CD8-positive, alpha-beta memory T cell (primary cell): ENCODE measurements around the gene GRK6. TPM values are rescaled to one million over a fixed set of nuclear protein-coding genes. Genes with fewer than 3 reads are reported as not detected.

Experiments used
- CTCF ChIA-PET: fragments of 350-600 bp; sonication (Branson Sonifier 250); formaldehyde crosslinking; loops from one replicate; lab custom pipeline; 2021; ENCODE audit warnings: antibody characterized with exemption; lab: Charles Lee
- POLR2A ChIA-PET: fragments of 350-600 bp; sonication (Branson Sonifier 250); formaldehyde crosslinking; loops from one replicate; lab custom pipeline; 2021; ENCODE audit warnings: antibody characterized with exemption; lab: Charles Lee
- DNase-seq, 5 donors: peaks; one replicate each; pipeline versions ENCODE4 v3.0.0 to v3.0.0-alpha.2; 2020 to 2022; ENCODE audit warnings: mixed read lengths in 1 of 5
- H3K27ac ChIP-seq: one replicate; pipeline ENCODE4 v1.7.0; 2013; ENCODE audit warnings: low read depth, mild to moderate bottlenecking, low read length, moderate library complexity
- H3K27me3 ChIP-seq: 2 replicates; pipeline ENCODE4 v1.7.0; 2013; ENCODE audit warnings: low read length, mild to moderate bottlenecking; ENCODE audit not compliant: insufficient read depth, poor library complexity, severe bottlenecking
- H3K36me3 ChIP-seq: 2 replicates; pipeline ENCODE4 v1.7.0; 2013; ENCODE audit warnings: mild to moderate bottlenecking, low read length, moderate library complexity; ENCODE audit not compliant: insufficient read depth
- H3K4me1 ChIP-seq: 2 replicates; pipeline ENCODE4 v1.7.0; 2013; ENCODE audit warnings: mild to moderate bottlenecking, low read length, moderate library complexity; ENCODE audit not compliant: insufficient read depth
- H3K4me3 ChIP-seq: 2 replicates; pipeline ENCODE4 v1.7.0; 2013; ENCODE audit warnings: mild to moderate bottlenecking, low read length
- H3K9me3 ChIP-seq: 2 replicates; pipeline ENCODE4 v1.7.0; 2013; ENCODE audit warnings: mild to moderate bottlenecking, low read length
- H3K27ac Mint-ChIP-seq, 8 donors: one replicate each; pipeline ENCODE4 v1.8.0; 2020 to 2021; ENCODE audit warnings: mixed read lengths in 8 of 8, mild to moderate bottlenecking in 6 of 8, inconsistent platforms in 3 of 8, moderate library complexity in 3 of 8
- H3K27me3 Mint-ChIP-seq, 2 donors: one replicate each; pipeline ENCODE4 v1.8.0; 2020 to 2021; ENCODE audit warnings: mixed read lengths in 2 of 2, mild to moderate bottlenecking in 1 of 2, moderate library complexity in 1 of 2
- H3K36me3 Mint-ChIP-seq, 3 donors: one replicate each; pipeline ENCODE4 v1.8.0; 2020 to 2021; ENCODE audit warnings: mixed read lengths in 3 of 3, inconsistent platforms in 1 of 3, mild to moderate bottlenecking in 1 of 3
- H3K4me1 Mint-ChIP-seq, 3 donors: one replicate each; pipeline ENCODE4 v1.8.0; 2020 to 2021; ENCODE audit warnings: mixed read lengths in 3 of 3, inconsistent platforms in 1 of 3, mild to moderate bottlenecking in 1 of 3
- H3K4me3 Mint-ChIP-seq, 7 donors: one replicate each; pipeline ENCODE4 v1.8.0; 2020 to 2021; ENCODE audit warnings: mixed read lengths in 7 of 7, mild to moderate bottlenecking in 6 of 7, moderate library complexity in 4 of 7, inconsistent platforms in 2 of 7
- H3K9me3 Mint-ChIP-seq, 5 donors: one replicate each; pipeline ENCODE4 v1.8.0; 2020 to 2022; ENCODE audit warnings: mixed read lengths in 5 of 5, mild to moderate bottlenecking in 3 of 5, moderate library complexity in 2 of 5, inconsistent platforms in 1 of 5
- polyA plus RNA-seq: library from polyadenylated mRNA; unstranded; fragments of 300-500 nt; fragmentation: Illumina TruSeq; gene quantifications from one replicate; pipeline ENCODE4 v1.2.3, GENCODE V29; 2021
- total RNA-seq, 2 experiments: library from RNA; stranded (reverse); gene quantifications; one replicate each; pipeline ENCODE4 v1.2.3, GENCODE V29; 2021

The GRK6 gene
- total and polyA plus RNA-seq, 3 experiments from 2014 or later = 180 to 201 (median 185) TPM

DNA sequence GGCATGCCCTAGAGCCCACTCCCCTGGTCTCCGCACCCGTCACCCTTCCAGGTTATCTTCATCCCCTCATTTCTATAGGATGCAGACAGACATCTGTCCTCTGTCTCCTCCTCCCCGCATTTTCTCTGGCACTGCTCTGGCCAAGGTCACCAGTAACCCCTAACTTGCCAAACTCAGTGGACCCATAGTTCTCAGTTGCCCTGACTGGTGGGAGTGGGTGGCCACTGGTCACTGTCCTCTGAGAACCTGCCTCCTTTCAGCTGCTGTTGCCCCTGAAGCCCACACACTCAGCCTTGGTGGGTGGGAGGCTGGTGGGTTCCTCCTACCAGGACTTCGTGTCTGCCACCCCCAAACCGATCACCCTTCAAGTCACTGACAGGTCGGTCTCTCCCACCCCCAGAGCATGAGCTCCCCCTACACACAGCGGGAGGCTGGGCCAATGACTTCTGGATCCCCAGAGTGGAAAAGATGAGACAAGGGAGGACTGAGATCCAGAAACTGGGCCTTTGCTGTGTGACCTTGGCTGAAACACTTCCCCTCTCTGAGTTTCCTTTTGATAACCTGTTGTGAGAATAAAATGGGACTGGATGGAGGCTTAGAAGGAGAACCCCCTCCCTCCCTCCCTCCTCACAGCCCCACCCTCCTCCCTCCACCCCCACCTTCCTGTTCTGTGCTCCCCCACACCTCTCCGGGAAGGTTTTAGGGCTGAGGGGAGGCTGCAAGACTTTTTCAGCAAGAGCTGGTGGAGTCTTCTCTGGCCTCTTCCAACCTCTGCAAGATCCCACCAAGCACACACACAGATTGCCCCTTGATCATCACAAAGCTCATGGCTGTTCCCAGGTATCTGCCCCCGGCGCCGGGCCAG, 49.3 kb downstream of the GRK6 start:
- no peak overlapping the region for H3K4me3 ChIP-seq
- Mint-ChIP-seq H3K4me3 (peak overlapping the region; percentile 17 to 81 (median 40)), H3K27me3 (no peaks in the 10 kb centered on the region), H3K36me3 (no peaks in the 10 kb centered on the region), H3K27ac (peak overlapping the region; percentile 39 to 75 (median 66)), H3K9me3 (no peaks in the 10 kb centered on the region), H3K4me1 (peaks cover 42 to 64% (median 45%) of the 10 kb centered on the region in 3 donors)
- peaks cover 40% of the 10 kb centered on the region for H3K4me1 ChIP-seq
- CTCF ChIA-PET = interaction anchor here (0.6 to 12.4 kb wide), 4 partner anchors 20 to 73 kb away, joined by 3 to 103 read pairs (median 4); no protein-coding TSS in a partner anchor
- H3K27ac ChIP-seq = no peak overlapping the region
- DNase-seq = no peak
- no peaks in the 10 kb centered on the region for H3K27me3 ChIP-seq
- POLR2A ChIA-PET = no interaction called here
- H3K9me3 ChIP-seq = no peaks in the 10 kb centered on the region
- no peaks in the 10 kb centered on the region for H3K36me3 ChIP-seq

DNA sequence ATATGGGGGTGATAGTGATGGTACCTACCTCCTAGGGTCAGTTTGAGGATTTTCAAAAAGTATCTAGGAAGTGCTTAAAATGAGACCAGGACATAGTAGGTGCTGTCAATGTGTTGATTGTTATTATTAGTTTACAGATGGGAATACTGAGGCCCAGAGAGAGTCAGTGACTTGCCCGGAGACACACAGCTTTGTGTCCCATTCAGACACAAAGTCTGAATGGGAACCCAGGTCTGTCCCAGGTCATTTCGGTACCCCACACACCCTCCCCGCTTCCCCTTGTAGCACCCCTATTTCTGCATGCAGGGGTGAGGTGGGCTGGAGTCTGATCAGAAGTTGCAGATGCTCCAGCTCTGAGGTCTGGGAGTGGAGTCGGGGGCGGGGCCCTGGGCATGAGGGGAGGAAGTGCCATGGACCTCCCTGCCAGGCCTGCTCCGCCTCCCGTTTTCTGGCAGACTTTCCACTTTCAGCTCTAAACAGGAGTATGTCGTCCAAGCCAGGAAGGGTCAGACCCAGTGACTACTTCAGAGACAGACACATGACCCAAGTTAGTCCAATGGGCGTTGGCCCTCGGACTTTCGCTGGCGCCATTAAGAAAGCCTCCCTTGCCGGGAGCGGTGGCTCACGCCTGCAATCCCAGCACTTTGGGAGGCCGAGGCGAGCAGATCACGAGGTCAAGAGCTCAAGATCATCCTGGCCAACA, 50.2 kb downstream of the GRK6 start:
- H3K27ac Mint-ChIP-seq = peak overlapping the region in 6 of 8 donors; percentile 31 to 76 (median 46)
- H3K4me3 Mint-ChIP-seq = peak overlapping the region in 3 of 7 donors; percentile 7 to 61 (median 9)
- no peaks in the 10 kb centered on the region for H3K27me3 Mint-ChIP-seq
- DNase-seq = peak in 1 of 5 donors; percentile 41
- no peaks in the 10 kb centered on the region for H3K9me3 Mint-ChIP-seq
- H3K27me3 ChIP-seq = no peaks in the 10 kb centered on the region
- no peaks in the 10 kb centered on the region for H3K36me3 Mint-ChIP-seq
- H3K4me3 ChIP-seq = no peak overlapping the region
- no peak overlapping the region for H3K27ac ChIP-seq
- no peaks in the 10 kb centered on the region for H3K9me3 ChIP-seq
- H3K36me3 ChIP-seq = no peaks in the 10 kb centered on the region
- H3K4me1 ChIP-seq = peaks cover 33% of the 10 kb centered on the region
- H3K4me1 Mint-ChIP-seq = peaks cover 33 to 55% (median 38%) of the 10 kb centered on the region in 3 donors
- ChIA-PET POLR2A (no interaction called here), CTCF (interaction anchor here (0.6 to 12.4 kb wide), 7 partner anchors 13 to 74 kb away, joined by 3 to 103 read pairs (median 4); no protein-coding TSS in a partner anchor)

DNA sequence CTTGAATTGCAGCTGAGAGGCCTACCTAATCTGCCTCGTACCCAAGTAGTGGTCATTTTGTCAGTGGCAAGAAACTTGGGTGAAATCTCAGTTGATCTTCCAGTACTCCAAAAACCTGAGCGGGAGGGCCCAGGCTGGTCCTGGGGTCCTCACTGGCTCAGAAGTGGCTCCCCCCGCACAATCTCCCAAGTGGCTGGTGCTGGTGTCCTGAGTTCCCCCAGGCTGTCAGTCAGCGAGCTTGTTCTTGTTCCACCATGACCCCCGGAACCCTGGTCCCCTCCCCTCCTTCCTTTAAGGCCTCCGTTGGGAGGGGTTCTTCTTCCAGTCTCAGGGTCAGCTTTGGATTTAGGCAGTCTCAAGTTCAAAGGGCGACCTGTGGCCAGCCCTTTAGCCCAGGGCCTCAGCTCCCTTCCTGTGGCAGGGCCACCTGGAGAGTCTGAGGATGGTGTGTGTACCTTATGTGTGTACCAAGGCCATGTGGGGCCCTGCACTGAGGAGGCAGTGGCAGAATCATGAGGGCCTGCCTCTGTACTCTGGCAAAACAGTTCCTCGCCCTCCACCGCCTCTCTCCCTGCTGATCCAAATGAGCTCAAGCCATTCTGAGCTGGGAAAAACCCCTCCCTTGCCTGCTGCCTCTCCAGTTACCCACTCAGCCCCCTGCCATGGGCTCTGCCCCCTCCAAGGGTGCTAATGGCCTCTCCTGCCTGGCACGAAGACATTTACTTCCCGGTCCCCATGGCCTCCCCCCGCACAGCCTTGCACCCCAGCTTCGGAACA, 51.4 kb downstream of the GRK6 start:
- Mint-ChIP-seq H3K36me3 (no peaks in the 10 kb centered on the region), H3K27me3 (no peaks in the 10 kb centered on the region), H3K4me3 (peak overlapping the region in 1 of 7 donors; percentile 76), H3K27ac (peak overlapping the region in 4 of 8 donors; percentile 18 to 81 (median 38)), H3K9me3 (no peaks in the 10 kb centered on the region), H3K4me1 (peaks cover 32 to 47% (median 32%) of the 10 kb centered on the region in 3 donors)
- DNase-seq = no peak
- no peaks in the 10 kb centered on the region for H3K9me3 ChIP-seq
- H3K4me1 ChIP-seq = peaks cover 23% of the 10 kb centered on the region
- ChIA-PET CTCF (interaction anchor here (1.3 to 3.0 kb wide), 6 partner anchors 12 to 88 kb away, joined by 4 to 17 read pairs (median 7); no protein-coding TSS in a partner anchor), POLR2A (interaction anchor here (1.1 to 1.2 kb wide), 2 partner anchors 9 to 51 kb away, joined by 4 read pairs; partner anchors contain the start of gene GRK6)
- H3K4me3 ChIP-seq = no peak overlapping the region
- H3K27me3 ChIP-seq = no peaks in the 10 kb centered on the region
- H3K36me3 ChIP-seq = no peaks in the 10 kb centered on the region
- no peak overlapping the region for H3K27ac ChIP-seq

DNA sequence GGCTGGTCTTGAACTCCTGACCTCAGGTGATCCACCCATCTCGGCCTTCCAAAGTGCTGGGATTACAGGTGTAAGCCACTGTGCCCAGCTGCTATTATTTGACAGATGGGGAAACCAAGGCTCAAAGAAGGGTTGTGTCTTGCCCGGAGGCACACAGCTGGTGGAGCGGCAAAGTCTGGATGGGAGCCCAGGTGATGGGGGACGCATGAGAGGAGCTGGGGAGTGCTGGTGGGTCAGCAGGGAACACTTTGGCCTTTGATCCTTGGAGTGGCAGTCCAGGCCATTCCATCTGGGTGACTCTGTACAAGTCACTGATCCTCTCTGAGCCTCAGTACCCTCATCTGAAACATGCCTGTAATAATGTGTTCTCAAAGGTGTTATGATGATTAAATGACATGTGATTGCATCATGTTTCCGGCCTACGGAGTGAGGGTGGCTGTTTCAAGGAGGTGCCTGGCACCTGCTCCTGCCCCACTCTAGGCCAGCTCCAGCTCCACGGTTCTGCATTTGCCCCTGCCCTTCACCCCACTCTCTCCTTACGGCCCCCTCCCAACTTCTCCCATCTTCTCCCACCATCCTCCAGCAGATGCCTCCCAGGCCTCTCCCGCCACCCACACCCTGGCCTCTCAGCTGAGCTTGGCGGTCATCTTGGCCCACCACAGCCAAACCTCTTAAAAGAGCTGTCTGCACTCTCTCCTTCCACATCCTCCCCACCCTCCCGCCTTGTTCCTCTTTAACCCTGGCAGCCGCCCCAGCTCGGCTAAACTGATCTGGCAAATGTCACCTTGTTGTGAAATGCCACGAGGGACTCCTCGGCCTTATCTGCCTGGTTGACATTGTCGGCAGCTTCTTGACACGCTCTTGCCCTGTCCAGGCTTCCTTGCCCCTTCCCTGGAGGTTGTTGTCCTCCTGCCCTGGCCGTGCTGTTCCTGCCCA, 52.5 kb downstream of the GRK6 start:
- no peaks in the 10 kb centered on the region for H3K9me3 ChIP-seq
- no peaks in the 10 kb centered on the region for H3K9me3 Mint-ChIP-seq
- no peak overlapping the region for H3K4me3 ChIP-seq
- H3K27ac ChIP-seq = no peak overlapping the region
- peak overlapping the region in 3 of 7 donors; percentile 27 to 55 (median 52) for H3K4me3 Mint-ChIP-seq
- peak in 1 of 5 donors; percentile 50 for DNase-seq
- POLR2A ChIA-PET = interaction anchor here (1.2 kb wide), 1 partner anchor 53 kb away, joined by 4 read pairs; the partner anchor contains the start of gene GRK6
- H3K4me1 Mint-ChIP-seq = peaks cover 30 to 44% (median 30%) of the 10 kb centered on the region in 3 donors
- no peaks in the 10 kb centered on the region for H3K27me3 Mint-ChIP-seq
- H3K36me3 Mint-ChIP-seq = no peaks in the 10 kb centered on the region
- H3K4me1 ChIP-seq = peaks cover 23% of the 10 kb centered on the region
- H3K27ac Mint-ChIP-seq = peak overlapping the region; percentile 74 to 93 (median 86)
- no peaks in the 10 kb centered on the region for H3K36me3 ChIP-seq
- CTCF ChIA-PET = interaction anchor here (0.8 to 3.0 kb wide), 7 partner anchors 11 to 169 kb away, joined by 3 to 17 read pairs (median 7); no protein-coding TSS in a partner anchor
- no peaks in the 10 kb centered on the region for H3K27me3 ChIP-seq

DNA sequence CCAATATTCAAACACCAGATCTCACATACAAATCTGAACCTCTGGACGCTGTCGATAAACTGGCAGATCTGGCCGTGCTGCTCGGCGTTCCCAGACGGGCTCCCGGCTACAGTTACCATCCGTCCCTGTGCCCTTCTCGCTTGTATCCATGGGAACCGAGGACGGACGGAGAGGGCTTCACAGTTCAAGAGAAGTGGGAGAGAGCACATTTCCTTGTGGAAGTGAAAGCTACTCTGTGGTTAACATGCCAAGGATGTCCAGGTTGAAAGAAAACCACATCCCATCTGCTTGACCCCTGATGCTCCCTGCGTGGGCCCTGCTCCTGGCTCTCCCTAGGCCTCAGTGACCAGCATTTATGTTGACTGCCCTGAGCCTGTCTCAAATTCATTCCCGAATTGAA, 53.3 kb downstream of the GRK6 start:
- H3K4me1 ChIP-seq = peaks cover 19% of the 10 kb centered on the region
- H3K27me3 ChIP-seq = no peaks in the 10 kb centered on the region
- ChIA-PET POLR2A (no interaction called here), CTCF (interaction anchor here (0.9 to 3.0 kb wide), 3 partner anchors 76 to 170 kb away, joined by 3 to 17 read pairs (median 11); no protein-coding TSS in a partner anchor)
- Mint-ChIP-seq H3K27ac (peak overlapping the region in 7 of 8 donors; percentile 45 to 93 (median 84)), H3K4me3 (no peak overlapping the region), H3K9me3 (no peaks in the 10 kb centered on the region), H3K4me1 (peaks cover 23 to 36% (median 28%) of the 10 kb centered on the region in 3 donors), H3K36me3 (no peaks in the 10 kb centered on the region), H3K27me3 (no peaks in the 10 kb centered on the region)
- no peaks in the 10 kb centered on the region for H3K9me3 ChIP-seq
- no peak for DNase-seq
- H3K36me3 ChIP-seq = no peaks in the 10 kb centered on the region
- no peak overlapping the region for H3K27ac ChIP-seq
- no peak overlapping the region for H3K4me3 ChIP-seq

DNA sequence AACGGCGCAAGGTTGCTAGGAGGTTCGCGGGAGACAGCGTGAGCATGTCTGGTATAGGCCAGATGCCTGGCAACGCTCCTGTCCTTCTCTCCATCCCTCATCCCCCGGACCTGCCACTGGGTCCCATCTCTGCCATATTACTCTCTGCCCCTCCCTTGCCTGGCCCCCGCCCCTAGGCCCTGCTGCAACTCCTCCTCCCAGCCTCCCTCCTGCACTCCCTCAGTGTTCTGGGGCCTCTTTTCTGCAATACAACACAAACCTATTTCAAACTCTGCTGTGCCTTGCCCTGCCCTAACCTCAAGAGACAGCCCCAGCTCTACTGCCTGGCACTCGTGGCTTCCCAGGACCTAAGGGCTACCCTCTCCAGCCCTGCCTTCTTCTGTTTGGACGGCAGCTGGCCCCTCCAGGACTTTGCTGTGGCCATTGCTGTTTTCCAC, 55.9 kb downstream of the GRK6 start:
- Mint-ChIP-seq H3K9me3 (no peaks in the 10 kb centered on the region), H3K4me3 (no peak overlapping the region), H3K4me1 (peaks cover 12 to 19% (median 14%) of the 10 kb centered on the region in 3 donors), H3K27ac (peak overlapping the region in 1 of 8 donors; percentile 81), H3K27me3 (no peaks in the 10 kb centered on the region), H3K36me3 (peaks cover 0 to 3% (median 0%) of the 10 kb centered on the region in 3 donors)
- Histone ChIP-seq H3K36me3 (no peaks in the 10 kb centered on the region), H3K4me1 (peaks cover 10% of the 10 kb centered on the region), H3K27me3 (no peaks in the 10 kb centered on the region), H3K27ac (no peak overlapping the region), H3K4me3 (no peak overlapping the region), H3K9me3 (no peaks in the 10 kb centered on the region)
- no peak for DNase-seq
- CTCF ChIA-PET = interaction anchor here (0.9 to 1.6 kb wide), 2 partner anchors 10 to 19 kb away, joined by 4 to 5 read pairs; no protein-coding TSS in a partner anchor
- POLR2A ChIA-PET = no interaction called here
